ENCODE data around the gene REEP5. TPM values are rescaled to one million over a fixed set of nuclear protein-coding genes. Genes with fewer than 3 reads are reported as not detected.
"Not testable (repeated sequence)": the region's sequence is repeated elsewhere in the genome, so short reads cannot be mapped to it uniquely, and the experiment has no call there.

Gene REEP5
- total RNA-seq, 1 experiment from 2014 or later = 99.3 TPM

DNA sequence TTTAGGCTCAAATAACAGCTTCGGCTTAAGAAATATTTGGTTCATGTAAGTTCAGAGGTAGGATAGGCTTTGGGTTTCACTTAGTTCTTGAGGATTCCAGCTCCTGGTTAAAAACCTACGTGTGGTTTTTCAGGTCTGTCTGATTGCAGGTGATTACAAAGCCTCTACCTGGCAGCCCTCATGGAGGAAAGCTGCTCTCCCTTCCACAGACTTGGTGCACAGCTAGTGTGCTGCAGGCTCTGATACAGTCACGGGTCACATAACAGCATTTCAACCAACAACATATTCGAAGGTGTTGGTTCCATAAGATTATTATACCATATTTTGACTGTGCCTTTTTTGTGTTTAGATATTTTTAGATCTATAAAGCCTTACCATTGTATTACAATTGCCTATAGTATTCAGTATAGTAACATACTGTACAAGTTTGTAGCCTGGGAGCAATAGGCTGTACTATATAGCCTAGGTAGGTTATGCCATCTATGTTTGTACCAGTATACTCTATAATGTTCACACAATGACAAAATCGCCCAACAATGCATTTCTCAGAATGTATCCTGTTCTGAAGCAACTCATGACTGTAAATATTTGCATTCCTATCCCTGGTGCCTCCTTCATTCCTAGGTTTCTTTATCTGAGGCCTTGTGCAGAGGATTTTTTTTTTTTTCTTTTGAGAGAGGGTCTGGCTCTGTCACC is 46.5 kb upstream of the REEP5 start:
- H3K27me3 ChIP-seq (replicated peaks; ENCODE audit: control insufficient read depth, insufficient read depth, low read length) = no peaks in the 10 kb centered on the region
- Mint-ChIP-seq H3K27me3 (ENCODE audit: insufficient read depth, unreplicated experiment) (no peaks in the 10 kb centered on the region), H3K4me1 (ENCODE audit: low read depth, unreplicated experiment) (peaks cover 35% of the 10 kb centered on the region), H3K9me3 (ENCODE audit: unreplicated experiment) (no peaks in the 10 kb centered on the region), H3K4me3 (ENCODE audit: unreplicated experiment) (peak overlapping the region; percentile 65), H3K27ac (ENCODE audit: unreplicated experiment) (peak overlapping the region; percentile 94), H3K36me3 (ENCODE audit: insufficient read depth, unreplicated experiment) (peaks cover 4% of the 10 kb centered on the region)
- no peaks in the 10 kb centered on the region for H3K9me3 ChIP-seq
- BruUV-seq (replicated peaks) = TSS peak; percentile 83
- peaks cover 56% of the 10 kb centered on the region for H3K4me1 ChIP-seq
- intact Hi-C loops (cut with micrococcal nuclease; ENCODE audit: unreplicated experiment) = loop anchor here (1.0 to 5.0 kb wide), 3 partner anchors 8 to 261 kb away; partner anchors contain the start of genes DCP2 and SRP19
- ChIA-PET POLR2A (interaction anchor here (0.9 to 2.1 kb wide), 5 partner anchors 8 to 107 kb away, joined by 3 to 27 read pairs (median 5); partner anchors contain the start of genes DCP2, REEP5 and SRP19), CTCF (interaction anchor here (0.6 to 2.0 kb wide), 4 partner anchors 8 to 364 kb away, joined by 3 to 10 read pairs (median 4); partner anchors contain the start of genes DCP2 and REEP5)
- no peaks in the 10 kb centered on the region for H3K36me3 ChIP-seq (ENCODE audit: control insufficient read depth, insufficient read depth, low read length)
- peak; percentile 58 to 77 for DNase-seq
- no peak overlapping the region for H3K4me3 ChIP-seq (ENCODE audit: low read depth, low read length)
- TF ChIP-seq, protein P1, sequence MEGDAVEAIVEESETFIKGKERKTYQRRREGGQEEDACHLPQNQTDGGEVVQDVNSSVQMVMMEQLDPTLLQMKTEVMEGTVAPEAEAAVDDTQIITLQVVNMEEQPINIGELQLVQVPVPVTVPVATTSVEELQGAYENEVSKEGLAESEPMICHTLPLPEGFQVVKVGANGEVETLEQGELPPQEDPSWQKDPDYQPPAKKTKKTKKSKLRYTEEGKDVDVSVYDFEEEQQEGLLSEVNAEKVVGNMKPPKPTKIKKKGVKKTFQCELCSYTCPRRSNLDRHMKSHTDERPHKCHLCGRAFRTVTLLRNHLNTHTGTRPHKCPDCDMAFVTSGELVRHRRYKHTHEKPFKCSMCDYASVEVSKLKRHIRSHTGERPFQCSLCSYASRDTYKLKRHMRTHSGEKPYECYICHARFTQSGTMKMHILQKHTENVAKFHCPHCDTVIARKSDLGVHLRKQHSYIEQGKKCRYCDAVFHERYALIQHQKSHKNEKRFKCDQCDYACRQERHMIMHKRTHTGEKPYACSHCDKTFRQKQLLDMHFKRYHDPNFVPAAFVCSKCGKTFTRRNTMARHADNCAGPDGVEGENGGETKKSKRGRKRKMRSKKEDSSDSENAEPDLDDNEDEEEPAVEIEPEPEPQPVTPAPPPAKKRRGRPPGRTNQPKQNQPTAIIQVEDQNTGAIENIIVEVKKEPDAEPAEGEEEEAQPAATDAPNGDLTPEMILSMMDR (IDR thresholded peaks at IDR 0.05; ENCODE audit: insufficient read depth in 1 of 2, low read depth in 1 of 2, low read length in 1 of 2, severe bottlenecking in 1 of 2, unreplicated experiment in 1 of 2) = no peak

DNA sequence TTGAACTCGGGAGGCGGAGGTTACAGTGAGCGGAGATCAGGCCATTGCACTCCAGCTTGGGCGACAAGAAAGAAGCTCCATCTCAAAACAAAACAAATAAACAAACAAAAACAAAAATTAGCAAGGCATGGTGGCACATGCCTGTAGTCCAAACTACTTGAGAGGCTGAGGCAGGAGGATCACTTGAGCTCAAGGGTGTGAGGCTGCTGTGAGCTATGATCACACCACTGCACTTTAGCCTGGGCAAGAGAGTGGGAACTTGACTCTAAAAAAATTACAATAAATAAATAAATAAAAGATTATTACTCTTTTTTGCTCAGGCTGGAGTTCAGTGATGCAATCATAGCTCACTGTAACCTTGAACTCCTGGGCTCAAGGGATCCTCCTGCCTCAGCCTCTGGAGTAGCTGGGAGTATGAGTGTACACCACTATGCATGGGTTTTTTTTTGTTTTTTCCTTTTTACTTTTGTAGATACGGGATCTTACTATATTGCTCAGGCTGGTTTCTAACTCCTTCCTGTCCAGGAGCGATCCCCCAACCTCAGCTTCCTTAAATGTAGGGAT is 45.6 kb upstream of the REEP5 start:
- Mint-ChIP-seq H3K27me3 (ENCODE audit: insufficient read depth, unreplicated experiment) (no peaks in the 10 kb centered on the region), H3K4me3 (ENCODE audit: unreplicated experiment) (peak overlapping the region; percentile 65), H3K27ac (ENCODE audit: unreplicated experiment) (peak overlapping the region; percentile 94), H3K36me3 (ENCODE audit: insufficient read depth, unreplicated experiment) (peaks cover 4% of the 10 kb centered on the region), H3K4me1 (ENCODE audit: low read depth, unreplicated experiment) (peaks cover 35% of the 10 kb centered on the region), H3K9me3 (ENCODE audit: unreplicated experiment) (no peaks in the 10 kb centered on the region)
- CTCF ChIA-PET = interaction anchor here (2.0 kb wide), 1 partner anchor 45 kb away, joined by 10 read pairs; the partner anchor contains the start of gene REEP5
- BruUV-seq (replicated peaks) = no TSS peak
- no peak for DNase-seq
- Histone ChIP-seq H3K27me3 (replicated peaks; ENCODE audit: control insufficient read depth, insufficient read depth, low read length) (no peaks in the 10 kb centered on the region), H3K9me3 (no peaks in the 10 kb centered on the region), H3K36me3 (ENCODE audit: control insufficient read depth, insufficient read depth, low read length) (no peaks in the 10 kb centered on the region), H3K4me1 (peaks cover 54% of the 10 kb centered on the region), H3K4me3 (ENCODE audit: low read depth, low read length) (no peak overlapping the region)
- intact Hi-C loops (cut with micrococcal nuclease; ENCODE audit: unreplicated experiment) = loop anchor here (1.0 to 5.0 kb wide), 3 partner anchors 9 to 260 kb away; partner anchors contain the start of genes DCP2 and SRP19
- POLR2A ChIA-PET = interaction anchor here (0.9 to 2.1 kb wide), 4 partner anchors 9 to 106 kb away, joined by 3 to 27 read pairs (median 8); partner anchors contain the start of genes DCP2, REEP5 and SRP19
- TF ChIP-seq, protein P1 (IDR thresholded peaks at IDR 0.05; ENCODE audit: insufficient read depth in 1 of 2, low read depth in 1 of 2, low read length in 1 of 2, severe bottlenecking in 1 of 2, unreplicated experiment in 1 of 2) = no peak

DNA sequence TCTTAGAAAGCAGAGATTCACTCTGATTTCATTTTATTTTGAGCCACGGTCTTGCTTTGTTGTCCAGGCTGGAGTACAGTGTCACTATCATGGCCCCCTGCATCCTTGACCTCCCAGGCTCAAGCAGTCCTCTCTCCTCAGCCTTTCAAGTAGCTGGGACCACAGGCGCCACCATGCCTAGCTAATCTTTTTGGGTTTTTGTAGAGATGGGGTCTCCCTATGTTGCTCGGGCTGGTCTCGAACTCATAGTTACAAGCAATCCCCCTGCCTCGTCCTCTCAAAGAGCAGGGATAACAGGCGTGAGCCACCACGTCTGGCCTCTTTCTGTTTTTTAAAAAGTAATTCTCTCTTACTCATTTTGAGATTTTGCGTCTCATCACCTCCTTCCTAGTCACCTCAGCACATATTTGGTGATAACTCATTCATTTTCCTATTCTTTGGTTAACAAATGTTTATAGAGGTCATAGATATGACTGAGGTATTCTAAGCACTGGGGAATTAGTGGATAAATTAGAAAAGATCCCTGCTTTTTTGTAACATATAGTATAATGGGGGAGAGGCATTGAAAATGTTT is 43.8 kb upstream of the REEP5 start:
- H3K9me3 Mint-ChIP-seq (ENCODE audit: unreplicated experiment) = no peaks in the 10 kb centered on the region
- H3K27me3 Mint-ChIP-seq (ENCODE audit: insufficient read depth, unreplicated experiment) = no peaks in the 10 kb centered on the region
- no TSS peak for BruUV-seq (replicated peaks)
- no peaks in the 10 kb centered on the region for H3K27me3 ChIP-seq (replicated peaks; ENCODE audit: control insufficient read depth, insufficient read depth, low read length)
- no peaks in the 10 kb centered on the region for H3K36me3 ChIP-seq (ENCODE audit: control insufficient read depth, insufficient read depth, low read length)
- CTCF ChIA-PET = no interaction called here
- DNase-seq = no peak
- H3K9me3 ChIP-seq = no peaks in the 10 kb centered on the region
- TF ChIP-seq, protein P1 (IDR thresholded peaks at IDR 0.05; ENCODE audit: insufficient read depth in 1 of 2, low read depth in 1 of 2, low read length in 1 of 2, severe bottlenecking in 1 of 2, unreplicated experiment in 1 of 2) = no peak
- H3K4me3 Mint-ChIP-seq (ENCODE audit: unreplicated experiment) = no peak overlapping the region
- peaks cover 45% of the 10 kb centered on the region for H3K4me1 ChIP-seq
- no peak overlapping the region for H3K27ac Mint-ChIP-seq (ENCODE audit: unreplicated experiment)
- intact Hi-C loops (cut with micrococcal nuclease; ENCODE audit: unreplicated experiment) = loop anchor here (5.0 kb wide), 2 partner anchors 104 to 259 kb away; partner anchors contain the start of gene SRP19
- no peak overlapping the region for H3K4me3 ChIP-seq (ENCODE audit: low read depth, low read length)
- peaks cover 28% of the 10 kb centered on the region for H3K4me1 Mint-ChIP-seq (ENCODE audit: low read depth, unreplicated experiment)
- peaks cover 4% of the 10 kb centered on the region for H3K36me3 Mint-ChIP-seq (ENCODE audit: insufficient read depth, unreplicated experiment)
- POLR2A ChIA-PET = no interaction called here

DNA sequence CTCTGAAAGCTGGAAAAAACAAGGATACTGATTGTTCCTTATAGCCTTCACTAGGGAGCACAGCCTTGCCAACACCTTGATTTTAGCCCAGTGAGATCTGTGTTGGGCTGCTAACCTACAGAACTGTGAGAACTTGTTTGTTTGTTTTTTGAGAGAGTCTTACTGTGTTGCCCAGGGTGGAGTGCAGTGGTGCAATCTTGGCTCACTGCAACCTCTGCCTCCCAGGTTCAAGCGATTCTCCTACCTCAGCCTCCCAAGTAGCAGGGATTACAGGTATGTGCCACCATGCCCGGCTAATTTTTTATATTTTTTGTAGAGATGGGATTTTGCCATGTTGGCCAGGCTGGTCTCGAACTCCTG is 41.3 kb upstream of the REEP5 start:
- CTCF ChIA-PET; H3K27ac Mint-ChIP-seq (ENCODE audit: unreplicated experiment): not testable (repeated sequence)

More for the DNA sequence above, 41.3 kb upstream of the REEP5 start:
- H3K36me3 Mint-ChIP-seq (ENCODE audit: insufficient read depth, unreplicated experiment); POLR2A ChIA-PET; DNase-seq; BruUV-seq (replicated peaks); H3K9me3 ChIP-seq; H3K27me3 Mint-ChIP-seq (ENCODE audit: insufficient read depth, unreplicated experiment); H3K36me3 ChIP-seq (ENCODE audit: control insufficient read depth, insufficient read depth, low read length); H3K27me3 ChIP-seq (replicated peaks; ENCODE audit: control insufficient read depth, insufficient read depth, low read length); intact Hi-C loops (cut with micrococcal nuclease; ENCODE audit: unreplicated experiment); H3K9me3 Mint-ChIP-seq (ENCODE audit: unreplicated experiment); H3K4me3 ChIP-seq (ENCODE audit: low read depth, low read length); H3K4me3 Mint-ChIP-seq (ENCODE audit: unreplicated experiment): not testable (repeated sequence)
- peaks cover 25% of the 10 kb centered on the region for H3K4me1 ChIP-seq
- peaks cover 27% of the 10 kb centered on the region for H3K4me1 Mint-ChIP-seq (ENCODE audit: low read depth, unreplicated experiment)
